Measurements from ENCODE around the gene SAA1.
"Not testable (repeated sequence)": the region's sequence is repeated elsewhere in the genome, so short reads cannot be mapped to it uniquely, and the experiment has no call there.

Gene SAA1

DNA sequence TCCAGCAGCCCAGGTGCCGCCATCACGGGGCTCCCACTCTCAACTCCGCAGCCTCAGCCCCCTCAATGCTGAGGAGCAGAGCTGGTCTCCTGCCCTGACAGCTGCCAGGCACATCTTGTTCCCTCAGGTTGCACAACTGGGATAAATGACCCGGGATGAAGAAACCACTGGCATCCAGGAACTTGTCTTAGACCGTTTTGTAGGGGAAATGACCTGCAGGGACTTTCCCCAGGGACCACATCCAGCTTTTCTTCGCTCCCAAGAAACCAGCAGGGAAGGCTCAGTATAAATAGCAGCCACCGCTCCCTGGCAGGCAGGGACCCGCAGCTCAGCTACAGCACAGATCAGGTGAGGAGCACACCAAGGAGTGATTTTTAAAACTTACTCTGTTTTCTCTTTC lies at the start of gene SAA1:
TSS of gene SAA1 (plus strand) at position 316 of the 400 bp plus-strand sequence. CDS start 624 bp downstream, outside the sequence.
- DNase-seq = no peak

DNA sequence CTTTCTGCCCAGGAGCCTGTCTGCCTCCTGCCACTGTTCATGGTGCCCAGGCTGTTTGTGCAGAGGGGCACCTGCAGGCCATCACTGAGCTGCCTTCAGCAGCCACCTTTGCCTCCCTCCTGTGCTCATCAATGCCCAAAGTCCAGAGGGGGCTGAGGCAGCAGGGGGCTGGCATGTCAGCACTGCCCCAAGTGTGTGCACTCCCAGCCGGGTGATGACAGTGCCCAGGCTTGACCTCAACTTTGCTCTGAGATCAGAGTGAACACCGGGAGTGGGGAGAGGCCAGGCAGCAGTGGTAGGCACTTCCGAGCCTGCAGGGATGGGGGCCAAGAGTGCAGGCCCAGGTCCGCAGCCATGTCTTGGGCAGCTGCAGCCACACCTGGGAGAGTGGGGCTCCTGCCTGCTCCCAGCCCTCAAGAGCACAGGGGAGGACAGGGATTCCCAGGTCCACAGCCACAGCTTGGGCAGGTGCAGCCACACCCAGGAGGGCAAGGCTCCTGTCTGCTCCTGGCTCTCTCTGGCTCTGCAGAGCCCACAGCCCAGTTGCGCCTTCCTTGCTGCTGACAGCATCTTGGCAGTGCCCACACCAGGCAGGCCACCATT lies 44.7 kb upstream of the SAA1 start:
- no peak for DNase-seq

DNA sequence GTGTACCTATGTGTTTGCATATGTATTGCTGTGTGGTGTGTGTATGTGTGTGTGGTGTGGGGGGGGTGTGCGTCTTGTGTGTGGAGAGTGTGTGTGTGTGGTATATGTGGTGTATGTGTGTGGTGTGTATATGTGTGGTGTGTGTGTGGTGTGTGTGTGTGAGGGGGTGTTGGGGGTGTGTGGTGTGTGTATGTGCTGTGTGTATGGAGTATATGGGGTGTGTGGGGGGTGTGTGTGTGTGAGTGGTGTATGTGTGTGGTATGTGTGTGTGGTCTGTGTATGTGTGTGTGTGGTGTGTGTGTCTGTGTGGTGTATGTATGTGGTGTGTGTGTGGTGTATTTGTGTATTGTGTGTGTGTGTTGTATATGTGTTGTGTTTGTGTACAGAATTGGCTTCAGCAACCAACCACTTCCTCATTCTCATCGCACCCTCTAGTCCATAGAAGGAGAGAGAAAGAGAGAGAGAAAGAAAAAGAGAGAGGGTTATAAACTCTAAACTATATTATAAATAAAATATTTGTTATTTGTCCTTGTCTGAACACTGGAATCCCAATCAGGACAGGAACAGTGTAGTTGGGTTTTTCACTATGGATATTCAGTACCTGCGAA lies 43.1 kb upstream of the SAA1 start:
- DNase-seq = no peak

DNA sequence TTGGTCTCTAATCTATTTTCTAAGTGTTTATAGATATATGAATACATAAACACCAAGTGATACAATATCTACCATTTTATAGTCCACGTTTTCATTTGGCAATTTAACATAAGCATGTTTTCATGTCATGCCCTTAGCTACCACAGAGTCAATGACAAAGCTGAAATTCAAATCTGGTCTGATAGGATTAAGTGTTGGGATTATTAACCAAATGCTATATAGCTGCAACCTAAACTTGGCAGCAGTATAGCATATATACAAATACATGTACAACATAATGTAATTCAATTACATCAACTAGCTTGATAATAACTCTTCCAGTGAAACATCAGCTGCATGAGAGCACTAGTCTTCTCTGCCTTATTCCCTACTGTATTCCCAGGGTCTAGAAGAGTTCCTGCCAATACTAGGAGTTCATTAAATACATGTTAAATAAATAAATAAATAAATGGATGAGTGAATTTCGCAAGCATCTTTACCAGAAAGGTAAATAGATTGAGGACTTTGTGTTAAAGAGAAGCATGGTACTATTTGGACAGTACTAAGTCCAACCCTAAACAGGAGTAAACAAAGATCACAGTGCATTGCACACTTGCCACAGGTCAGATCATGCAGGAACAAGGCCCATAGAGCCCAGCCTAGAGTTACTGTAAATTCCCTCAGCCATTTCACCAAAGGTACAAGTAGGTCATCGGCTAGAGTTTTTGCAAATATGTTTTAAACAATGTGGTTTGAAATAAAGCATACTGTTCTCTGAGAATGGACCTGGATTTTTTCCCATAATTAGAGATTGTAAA lies 42.3 kb upstream of the SAA1 start:
- no peak for DNase-seq

DNA sequence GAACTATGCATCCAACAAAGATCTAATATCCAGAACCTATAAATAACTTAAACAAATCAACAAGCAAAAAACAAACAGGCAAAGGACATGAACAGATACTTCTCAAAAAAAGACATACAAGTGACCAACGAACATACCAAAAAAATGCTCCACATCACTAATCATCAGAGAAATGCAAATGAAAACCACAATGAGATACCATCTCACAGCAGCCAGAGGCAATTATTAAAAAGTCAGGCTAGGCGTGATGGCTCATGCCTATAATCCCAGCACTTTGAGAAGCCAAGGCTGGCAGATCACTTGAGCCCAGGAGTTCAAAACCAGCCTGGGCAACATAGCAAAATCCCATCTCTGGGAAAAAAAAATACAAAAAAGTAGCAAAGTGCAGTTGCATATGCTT lies 40.2 kb upstream of the SAA1 start:
- DNase-seq = no peak

DNA sequence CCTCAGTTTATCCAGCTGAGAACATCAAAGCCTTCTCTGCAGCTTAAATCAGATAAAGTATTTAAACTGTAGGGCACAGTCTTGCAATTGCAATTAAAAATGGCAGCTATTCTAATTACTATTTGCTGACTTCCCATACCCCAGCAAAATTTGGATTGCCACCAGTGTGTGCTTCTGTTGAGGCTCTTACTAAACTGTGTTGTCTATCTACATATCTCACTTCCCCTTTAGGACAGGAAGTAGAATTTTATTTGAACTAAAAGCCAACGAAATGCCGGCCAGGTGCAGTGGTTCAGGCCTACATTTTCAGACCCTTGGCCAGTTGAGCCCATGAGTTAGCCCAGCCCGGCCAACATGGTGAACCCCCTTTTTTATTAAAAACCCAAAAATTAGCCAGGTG lies 36.6 kb upstream of the SAA1 start:
- no peak for DNase-seq

DNA sequence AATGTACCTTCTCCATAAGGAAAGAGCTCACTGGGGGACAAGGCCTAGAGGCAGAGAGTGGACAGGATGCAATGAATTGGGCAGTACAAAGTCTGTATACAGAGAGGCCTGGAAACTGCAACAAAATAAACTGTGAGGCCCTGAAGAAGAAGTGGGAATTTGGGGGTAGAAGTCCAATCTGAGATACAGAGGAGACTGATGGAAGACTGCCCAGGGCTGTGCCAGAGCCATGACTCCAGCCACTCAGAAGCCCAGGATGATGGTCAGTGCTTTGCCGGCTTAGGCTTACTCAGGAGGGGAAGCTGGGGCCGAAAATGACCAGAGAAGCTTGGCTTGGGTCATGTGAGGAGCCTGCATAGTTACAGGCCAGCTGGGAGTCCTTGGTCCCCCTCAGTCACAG lies 35.2 kb upstream of the SAA1 start:
- no peak for DNase-seq

DNA sequence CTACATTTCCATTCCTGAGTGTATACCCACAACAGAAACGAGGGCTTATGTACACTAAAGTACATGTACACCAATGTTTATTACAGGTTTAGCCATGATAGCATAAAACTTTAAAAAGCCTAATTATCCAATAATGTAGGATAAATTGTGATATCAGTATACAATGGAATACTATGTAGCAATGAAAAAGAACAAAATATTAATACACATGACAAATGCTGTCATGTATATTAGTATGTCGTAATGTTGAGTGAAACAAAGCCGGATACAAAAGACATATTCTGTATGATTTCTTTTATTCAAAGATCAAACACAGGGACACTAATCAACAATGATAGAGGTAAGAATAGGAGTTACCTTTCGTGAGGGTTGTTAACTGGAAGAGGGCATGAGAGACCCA lies 32.2 kb upstream of the SAA1 start:
- DNase-seq = no peak

DNA sequence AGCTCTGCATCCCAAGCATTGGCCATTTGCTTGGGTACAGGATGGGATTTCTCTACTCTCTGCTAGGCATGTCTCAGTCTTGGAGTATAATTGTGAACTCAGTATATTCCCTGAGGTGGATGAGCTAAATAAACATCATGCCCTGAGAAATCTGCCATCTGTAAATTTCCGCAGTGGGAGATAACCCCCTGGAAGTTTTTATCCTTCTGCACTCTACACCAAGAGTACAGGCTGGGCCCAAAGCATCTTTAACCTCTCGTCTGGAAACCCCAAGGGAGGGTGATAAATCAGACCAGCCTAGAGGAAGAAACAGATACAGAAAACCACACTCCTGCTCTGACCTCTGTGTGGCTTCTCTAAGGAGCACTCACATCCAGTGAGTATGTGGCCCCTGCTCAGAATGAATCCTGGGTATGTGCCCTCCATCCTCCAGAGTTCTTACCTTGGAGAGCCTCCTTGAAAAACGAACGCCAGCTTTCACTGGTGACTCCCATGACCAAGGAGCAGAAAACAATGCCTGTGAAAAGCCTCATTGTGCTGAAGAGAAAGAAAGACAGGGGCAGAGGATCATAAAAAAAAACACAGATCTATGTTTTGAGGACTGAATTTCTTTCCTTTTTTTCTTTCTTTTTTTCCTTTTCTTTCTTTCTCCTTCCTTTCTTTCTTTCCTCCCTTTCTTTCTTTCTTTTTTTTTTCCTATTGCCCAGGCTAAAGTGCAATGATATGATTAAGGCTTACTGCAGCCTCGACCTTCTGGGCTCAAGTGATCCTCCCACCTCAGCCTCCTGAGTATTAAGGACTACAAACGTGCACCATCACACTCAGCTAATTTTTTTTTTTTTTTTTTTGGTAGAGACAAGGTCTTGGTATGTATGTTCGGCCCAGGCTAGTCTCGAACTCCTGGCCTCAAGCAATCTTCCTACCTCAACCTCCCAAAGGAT lies 30.4 kb upstream of the SAA1 start:
- DNase-seq = no peak

DNA sequence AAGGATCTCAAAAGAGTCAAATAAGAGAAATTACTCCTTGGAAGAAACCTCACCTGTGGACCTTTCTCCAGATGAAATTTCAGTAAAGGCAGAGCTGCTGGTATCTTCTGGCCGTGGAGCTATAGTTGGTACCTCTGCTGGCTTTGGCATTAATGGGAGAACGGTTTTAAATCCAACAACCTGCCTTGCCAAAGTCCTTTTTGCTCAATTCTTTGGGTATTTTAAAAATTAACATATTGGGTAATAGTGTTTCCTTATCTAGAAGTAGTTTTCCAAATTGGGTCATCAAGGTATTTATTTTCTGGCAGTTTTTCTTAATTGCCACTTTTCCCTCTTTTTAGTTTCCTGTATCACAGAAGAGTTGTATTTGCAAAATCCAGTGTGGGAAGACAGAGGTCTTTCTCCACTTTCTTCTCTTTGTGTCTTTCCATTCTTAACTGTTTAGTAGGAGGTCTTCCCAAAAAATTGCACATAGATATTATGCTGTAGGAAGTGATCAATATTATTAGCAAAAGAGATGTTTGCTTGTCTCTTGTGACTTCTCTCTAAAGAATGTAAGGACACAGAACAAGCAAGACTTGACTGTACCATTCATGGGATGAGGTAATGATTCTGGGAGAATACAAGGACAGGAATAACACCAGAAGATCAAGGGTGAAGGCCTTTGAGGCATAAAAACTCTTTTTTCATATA lies 29.3 kb upstream of the SAA1 start, which contains the start of gene SAA4:
TSS of gene SAA4 (minus strand) at position 139 of the 693 bp plus-strand sequence. CDS start 876 bp downstream, outside the sequence.
- DNase-seq = no peak

DNA sequence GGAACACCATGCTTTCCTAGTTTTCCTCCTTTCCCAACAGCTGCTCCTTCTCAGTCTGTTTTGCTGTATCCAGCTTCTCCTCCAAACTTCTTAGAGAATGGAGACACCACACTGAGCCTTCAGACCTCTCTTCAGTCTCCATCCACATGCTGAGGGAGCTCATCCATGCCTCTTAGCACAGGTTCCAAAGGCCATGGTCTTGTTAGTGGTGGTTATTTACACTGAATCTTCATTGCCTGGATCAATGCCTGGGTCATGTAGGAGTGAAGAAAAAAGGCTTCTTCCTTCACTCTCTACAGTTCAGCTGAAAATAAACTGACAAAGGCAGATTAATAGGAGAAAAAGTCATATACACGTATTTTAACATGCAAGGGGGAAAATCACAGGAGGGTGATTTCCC lies 26.4 kb upstream of the SAA1 start:
- no peak for DNase-seq

DNA sequence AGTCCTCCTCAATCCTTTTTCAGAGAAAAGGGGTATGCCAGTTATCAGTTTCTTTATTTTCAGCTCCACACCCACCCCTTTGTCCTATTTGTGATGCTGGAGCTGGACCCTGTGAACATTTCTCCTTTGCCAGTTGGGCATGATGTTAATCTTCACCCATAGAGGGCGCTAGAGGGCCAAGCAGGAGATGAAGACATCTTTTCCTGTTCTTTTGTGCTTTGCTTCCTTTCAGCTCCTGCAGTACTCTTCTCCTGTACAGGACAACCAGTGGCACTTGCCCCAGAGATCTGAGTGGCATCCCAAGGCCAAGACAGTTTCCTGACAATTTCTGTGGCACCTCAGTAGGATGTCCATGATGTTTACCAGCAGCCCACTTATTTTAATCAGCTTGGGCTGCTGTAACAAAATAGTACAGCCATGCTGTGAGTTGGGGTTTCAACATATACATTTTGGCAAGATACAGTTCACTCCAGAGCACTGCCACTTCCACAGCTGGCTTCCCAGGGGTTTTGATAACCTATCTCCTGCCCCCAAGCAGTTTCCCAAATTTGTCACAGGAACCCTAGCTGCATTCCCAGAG lies 22.2 kb upstream of the SAA1 start:
- peak; percentile 15 for DNase-seq

DNA sequence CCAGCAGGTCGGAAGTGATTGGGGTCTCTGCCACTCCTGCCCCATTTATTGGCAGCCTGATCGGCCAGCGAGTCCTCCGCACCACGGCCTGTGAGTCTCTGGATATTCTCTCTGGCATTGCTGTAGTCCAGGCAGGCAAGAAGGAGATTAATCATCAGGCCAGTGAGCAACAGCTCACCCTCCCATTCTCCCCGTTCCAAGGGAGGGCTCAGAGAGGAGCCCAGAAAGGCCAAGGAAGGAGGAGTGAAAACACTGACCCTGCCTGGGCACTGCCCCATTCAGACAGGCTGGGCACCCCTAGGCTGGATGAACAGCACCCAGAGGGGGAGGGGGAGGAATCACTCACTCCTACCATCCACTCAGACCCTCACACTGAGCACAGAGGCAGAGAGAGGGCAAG lies 20.7 kb upstream of the SAA1 start:
- no peak for DNase-seq

DNA sequence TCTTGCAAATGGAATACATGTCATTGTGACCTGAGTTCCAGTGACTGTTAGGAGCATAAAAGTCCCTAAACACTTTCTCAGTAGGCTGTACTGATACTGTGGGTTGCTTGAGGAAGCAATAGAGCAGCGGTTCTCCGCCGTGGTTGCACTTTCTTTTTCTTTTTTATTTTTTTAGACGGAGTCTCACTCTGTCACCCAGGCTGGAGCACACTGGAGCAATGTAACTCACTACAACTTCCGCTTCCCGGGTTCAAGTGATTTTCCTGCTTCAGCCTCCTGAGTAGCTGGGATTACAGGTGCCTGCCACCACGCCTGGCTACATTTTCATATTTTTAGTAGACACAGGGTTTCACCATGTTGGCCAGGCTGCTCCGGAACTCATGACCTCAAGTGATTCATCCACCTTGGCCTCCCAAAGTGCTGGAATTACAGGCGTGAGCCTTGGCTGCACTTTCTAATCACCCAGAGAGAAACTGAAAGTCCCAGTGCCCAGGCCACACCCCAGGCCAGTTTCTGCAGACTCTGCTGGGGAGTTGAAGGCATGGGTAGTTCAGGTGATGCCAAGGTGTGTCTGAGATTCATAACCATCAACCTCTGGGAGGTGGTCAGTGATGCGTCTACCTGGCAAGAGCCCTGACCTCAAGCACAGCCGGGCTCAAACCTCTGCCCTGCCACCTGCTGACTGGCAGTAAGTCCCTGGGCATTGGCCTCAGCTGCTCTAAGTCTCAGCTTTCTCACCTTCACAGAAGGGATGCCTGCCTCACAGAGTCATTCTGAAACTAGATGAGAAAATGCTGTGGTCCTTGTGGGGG lies 19.5 kb upstream of the SAA1 start:
- DNase-seq = not testable (repeated sequence)

DNA sequence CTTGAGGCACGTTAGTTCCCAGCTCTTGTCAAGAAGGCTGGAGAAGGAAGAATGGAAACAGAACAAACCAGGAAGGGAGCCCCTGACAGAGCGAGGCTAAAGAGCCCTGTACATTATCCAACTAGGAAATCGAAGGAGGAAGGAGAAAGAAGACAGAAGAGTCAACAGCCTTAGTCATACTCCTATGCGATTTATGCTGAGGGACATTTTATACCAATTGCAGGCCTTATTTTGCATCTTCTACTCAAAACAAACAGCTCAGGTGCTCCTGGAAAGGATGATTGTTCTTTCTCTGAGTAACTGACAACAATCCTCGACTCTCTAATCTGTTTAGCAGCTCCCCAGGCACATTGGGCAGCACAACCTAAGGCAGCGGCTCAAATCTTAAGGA lies 18.9 kb upstream of the SAA1 start:
- not testable (repeated sequence) for DNase-seq

DNA sequence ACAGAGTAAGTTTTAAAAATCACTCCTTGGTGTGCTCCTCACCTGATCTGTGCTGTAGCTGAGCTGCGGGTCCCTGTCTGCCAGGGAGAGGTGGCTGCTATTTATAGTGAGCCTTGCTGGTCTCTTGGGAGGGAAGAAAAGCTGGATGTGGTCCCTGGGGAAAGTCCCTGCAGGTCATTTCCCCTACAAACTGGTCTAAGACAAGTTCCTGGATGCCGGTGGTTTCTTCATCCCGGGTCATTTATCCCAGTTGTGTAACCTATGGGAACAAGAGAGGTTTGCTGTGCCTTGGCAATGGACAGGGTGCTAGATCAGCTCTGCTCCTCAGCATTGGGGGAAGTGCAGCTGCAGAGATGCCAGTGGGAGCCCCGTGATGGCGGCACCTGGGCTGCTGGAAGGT lies 17.5 kb upstream of the SAA1 start, which contains the start of gene SAA2:
TSS of gene SAA2 (minus strand) at position 108 of the 400 bp plus-strand sequence. CDS start 657 bp downstream, outside the sequence.
- no peak for DNase-seq

DNA sequence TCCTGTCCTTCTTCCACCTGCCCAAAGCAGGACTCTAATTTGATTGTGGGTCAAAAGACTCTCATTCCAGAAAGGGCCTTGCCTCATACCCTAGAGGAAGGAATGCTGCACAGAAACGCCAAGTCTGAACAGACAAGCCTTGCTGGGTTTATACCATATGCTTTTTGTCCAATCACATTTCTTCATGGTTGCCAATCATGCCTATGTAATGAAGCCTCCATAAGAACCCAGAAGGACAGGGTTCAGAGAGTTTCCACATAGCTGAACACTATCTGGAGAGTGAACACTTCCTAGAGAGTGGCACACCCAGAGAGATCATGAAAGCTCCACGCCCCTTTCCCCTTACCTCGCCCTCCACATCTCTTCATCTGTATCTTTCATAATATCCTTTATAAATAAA lies 12.8 kb upstream of the SAA1 start:
- no peak for DNase-seq

DNA sequence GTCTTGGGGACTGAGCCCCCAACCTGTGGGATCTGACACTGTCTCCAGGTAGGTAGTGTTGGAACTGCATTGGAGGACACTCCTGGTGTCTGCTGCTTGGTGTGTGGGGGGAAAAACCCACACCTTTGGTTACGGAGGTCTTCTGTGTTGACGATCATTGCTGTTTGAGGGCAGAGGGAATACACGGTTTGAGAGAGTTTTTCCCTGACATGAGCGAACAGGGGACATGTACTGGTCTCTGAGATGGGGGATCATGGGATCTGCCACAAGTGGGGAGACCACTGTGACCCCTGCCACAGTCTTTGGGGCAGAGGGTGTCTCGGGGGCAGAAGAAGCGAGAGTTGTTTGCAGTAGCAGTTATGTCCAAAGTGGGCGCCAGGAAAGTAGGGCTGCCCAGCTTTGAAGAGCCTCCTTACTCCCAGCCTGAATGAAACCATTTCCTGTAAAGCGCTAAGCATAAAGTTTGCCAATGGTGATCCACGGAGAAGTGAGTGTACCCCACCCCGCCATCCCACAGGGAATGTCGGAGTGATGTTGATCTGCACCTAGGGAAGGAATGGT lies 12.2 kb upstream of the SAA1 start:
- no peak for DNase-seq

DNA sequence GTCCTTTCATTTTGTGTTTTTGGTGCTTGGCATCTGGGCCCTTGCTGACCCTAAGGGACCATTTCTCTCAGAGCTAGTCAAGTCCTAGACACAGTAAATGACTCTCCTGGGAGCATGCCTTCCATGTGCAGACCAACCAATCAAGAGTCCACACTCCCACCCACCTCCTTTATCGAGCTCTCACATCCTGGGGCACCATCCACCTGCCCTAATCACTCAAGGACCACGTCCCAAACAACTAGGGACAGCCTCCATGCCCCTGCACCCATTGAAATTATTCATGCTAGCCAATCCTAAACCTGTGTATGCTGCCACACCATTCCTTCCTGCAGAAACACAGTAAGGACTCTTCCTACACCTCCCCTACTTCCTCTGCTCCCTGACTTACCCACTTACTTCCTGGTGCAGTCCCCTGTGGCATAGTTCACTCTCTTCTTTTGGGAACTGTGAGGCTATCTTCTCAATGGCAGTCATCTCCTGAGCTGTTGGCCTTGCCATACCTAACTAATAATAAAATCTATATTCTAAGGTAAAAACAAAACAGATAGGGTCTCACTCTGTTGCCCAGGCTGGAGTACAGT lies 11.2 kb upstream of the SAA1 start:
- no peak for DNase-seq

DNA sequence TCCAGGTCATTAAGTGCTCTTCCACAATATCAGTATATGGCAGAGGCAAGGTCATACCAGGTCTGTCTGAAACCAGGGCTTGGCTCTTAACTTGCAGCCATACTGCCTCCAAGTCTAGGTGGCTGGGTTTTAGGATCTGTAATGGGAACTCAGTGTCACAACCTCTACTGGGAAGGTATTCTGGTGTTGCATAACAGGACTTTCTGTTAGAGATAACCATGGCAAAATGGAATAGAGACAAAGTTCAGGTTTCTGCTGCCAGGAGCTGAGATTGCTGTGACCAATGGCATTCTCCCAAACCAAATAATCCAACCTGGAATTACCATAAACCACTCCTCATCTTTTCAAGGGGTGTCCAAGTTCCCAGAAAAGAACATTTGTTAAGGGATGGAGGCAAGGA lies 6.8 kb upstream of the SAA1 start:
- no peak for DNase-seq

Measured in DMS79 (cell line).